Liver (tissue), 9 donors: ENCODE results near the gene TGIF2. TPM values are rescaled to one million over a fixed set of nuclear protein-coding genes. Genes with fewer than 3 reads are reported as not detected.

ENCODE experiments used
- DNase-seq: peaks from one replicate; pipeline ENCODE4 v3.0.0-alpha.2; 2017; ENCODE audit warnings: low spot score
- H3K27ac ChIP-seq, 2 donors: one replicate each; pipeline ENCODE4 v1.7.0; 2013; ENCODE audit warnings: inconsistent platforms in 2 of 2, low read length in 2 of 2, control low read depth in 1 of 2, low read depth in 1 of 2, mild to moderate bottlenecking in 1 of 2
- H3K27me3 ChIP-seq, 4 donors: one replicate each; pipeline versions ENCODE4 v1.6.1 to v1.7.0; 2013; ENCODE audit warnings: low read length in 3 of 4, inconsistent platforms in 1 of 4, mild to moderate bottlenecking in 1 of 4, moderate library complexity in 1 of 4; ENCODE audit not compliant: control insufficient read depth in 4 of 4, insufficient read depth in 4 of 4
- H3K36me3 ChIP-seq, 4 donors: one replicate each; pipeline versions ENCODE4 v1.6.1 to v1.7.0; 2013; ENCODE audit warnings: low read length in 3 of 4, mild to moderate bottlenecking in 3 of 4, low read depth in 1 of 4, moderate library complexity in 1 of 4; ENCODE audit not compliant: control insufficient read depth in 4 of 4, insufficient read depth in 3 of 4
- H3K4me1 ChIP-seq, 4 donors: one replicate each; pipeline versions ENCODE4 v1.6.1 to v1.7.0; 2013; ENCODE audit warnings: low read length in 3 of 4, mild to moderate bottlenecking in 3 of 4, moderate library complexity in 1 of 4; ENCODE audit not compliant: control insufficient read depth in 4 of 4, insufficient read depth in 4 of 4
- H3K4me3 ChIP-seq, 3 donors: one replicate each; pipeline versions ENCODE4 v1.6.1 to v1.7.0; 2013; ENCODE audit warnings: low read length in 3 of 3, control low read depth in 1 of 3, low read depth in 1 of 3, mild to moderate bottlenecking in 1 of 3
- H3K9ac ChIP-seq, 2 donors: one replicate each; pipeline ENCODE4 v1.7.0; 2013; ENCODE audit warnings: low read length in 2 of 2, mild to moderate bottlenecking in 2 of 2, moderate library complexity in 2 of 2, control low read depth in 1 of 2, low read depth in 1 of 2
- H3K9me3 ChIP-seq, 4 donors: one replicate each; pipeline versions ENCODE4 v1.6.1 to v1.7.0; 2013; ENCODE audit warnings: low read length in 3 of 4; ENCODE audit not compliant: control insufficient read depth in 4 of 4
- ATF3 ChIP-seq: IDR thresholded peaks from 2 replicates; pipeline ENCODE4 v1.6.1; 2016; ENCODE audit warnings: antibody characterized with exemption
- CTCF ChIP-seq: fragments of 150-350 bp; IDR thresholded peaks from 2 replicates; pipeline ENCODE4 v1.5.1; 2017; ENCODE audit warnings: improper control_type of control experiment, low read depth, low read length; ENCODE audit not compliant: missing input control
- EGR1 ChIP-seq, 2 donors: IDR thresholded peaks; 2 replicates each; pipeline ENCODE4 v1.6.1; 2016 to 2018; ENCODE audit warnings: antibody characterized with exemption in 2 of 2, low read depth in 2 of 2
- HNF4G ChIP-seq: IDR thresholded peaks from 2 replicates; pipeline ENCODE4 v1.6.1; 2016; ENCODE audit warnings: antibody characterized with exemption
- JUND ChIP-seq, 2 donors: IDR thresholded peaks; 2 replicates each; pipeline ENCODE4 v1.6.1; 2016; ENCODE audit warnings: antibody characterized with exemption in 2 of 2
- MAX ChIP-seq: IDR thresholded peaks from 2 replicates; pipeline ENCODE4 v1.6.1; 2016; ENCODE audit warnings: antibody characterized with exemption
- NR2F2 ChIP-seq: IDR thresholded peaks from 2 replicates; pipeline ENCODE4 v1.6.1; 2016; ENCODE audit warnings: antibody characterized with exemption
- RAD21 ChIP-seq, 2 donors: IDR thresholded peaks; 2 replicates each; pipeline ENCODE4 v1.6.1; 2016; ENCODE audit warnings: antibody characterized with exemption in 2 of 2, mild to moderate bottlenecking in 2 of 2
- REST ChIP-seq: IDR thresholded peaks from 2 replicates; pipeline ENCODE4 v1.6.1; 2016; ENCODE audit warnings: antibody characterized with exemption, mild to moderate bottlenecking
- RXRA ChIP-seq, 2 donors: IDR thresholded peaks; 2 replicates each; pipeline ENCODE4 v1.6.1; 2017 to 2018; ENCODE audit warnings: antibody characterized with exemption in 2 of 2, mild to moderate bottlenecking in 1 of 2
- SP1 ChIP-seq: IDR thresholded peaks from 2 replicates; pipeline ENCODE4 v1.6.1; 2018; ENCODE audit warnings: antibody characterized with exemption, mild to moderate bottlenecking
- YY1 ChIP-seq: IDR thresholded peaks from 2 replicates; pipeline ENCODE4 v1.6.1; 2016; ENCODE audit warnings: antibody characterized with exemption, mild to moderate bottlenecking
- WGBS: extraction: QIAGEN DNeasy Blood & Tissue Kit; methylation state at CpG from one replicate; pipeline ENCODE4 v1.1.7; 2013; 5-methylcytosine and 5-hydroxymethylcytosine counted together
- polyA plus RNA-seq, 2 donors: library from polyadenylated mRNA; stranded (reverse) in 1 of 2; unstranded in 1 of 2; fragments of 200-250 nt in 1 of 2; fragments of >200 nt in 1 of 2; fragmentation: Nextera tagmentation in 1 of 2; extraction: Ambion mirVana in 1 of 2; gene quantifications; one replicate each; pipeline versions ENCODE4 v1.2.1 to v1.2.3, GENCODE V29; 2013 to 2015
- total RNA-seq, 2 donors: library from RNA; depleted of rRNA; stranded (reverse); fragments of >200 nt; gene quantifications; one replicate each; pipeline ENCODE4 v1.2.3, GENCODE V29; 2014
- donor health status: healthy.
- donor health status: healthy.
- donor health status: healthy.
- donor health status: healthy.
- donor health status: healthy.

Gene TGIF2
- total and polyA plus RNA-seq, 4 donors = 3.7 to 7.9 (median 4.3) TPM

- no peaks in the 10 kb centered on the region for H3K9me3 ChIP-seq
Observed at GRCh38 chr20:36591281-36591680, 17.9 kb downstream of the TGIF2 start.

More at GRCh38 chr20:36591281-36591680, 17.9 kb downstream of the TGIF2 start:
- TF ChIP-seq HNF4G (no peak), MAX (no peak), RAD21 (IDR thresholded peaks at IDR 0.05) (no peak), YY1 (no peak), SP1 (no peak), CTCF (no peak), ATF3 (no peak), REST (no peak), JUND (IDR thresholded peaks at IDR 0.05) (no peak), NR2F2 (no peak), RXRA (IDR thresholded peaks at IDR 0.05) (no peak), EGR1 (IDR thresholded peaks at IDR 0.05; ENCODE audit: low read depth in 2 of 2) (no peak)
- Histone ChIP-seq H3K4me3 (no peak overlapping the region), H3K27ac (no peak overlapping the region), H3K36me3 (peaks cover 0 to 22% (median 6%) of the 10 kb centered on the region in 4 donors), H3K9ac (no peak overlapping the region), H3K4me1 (no peaks in the 10 kb centered on the region), H3K27me3 (no peaks in the 10 kb centered on the region)
- WGBS = 89% methylated on average over 5 of the region's 5 CpGs
- DNase-seq = no peak
